ENCODE data around the gene PRKG1. TPM values are rescaled to one million over a fixed set of nuclear protein-coding genes. Genes with fewer than 3 reads are reported as not detected.

Gene PRKG1
- total and polyA plus RNA-seq, 2 of the 8 experiments (the other 6 are each of a cell fraction or from before 2014, with no cell fraction given): 4.2 to 15.2 TPM

DNA sequence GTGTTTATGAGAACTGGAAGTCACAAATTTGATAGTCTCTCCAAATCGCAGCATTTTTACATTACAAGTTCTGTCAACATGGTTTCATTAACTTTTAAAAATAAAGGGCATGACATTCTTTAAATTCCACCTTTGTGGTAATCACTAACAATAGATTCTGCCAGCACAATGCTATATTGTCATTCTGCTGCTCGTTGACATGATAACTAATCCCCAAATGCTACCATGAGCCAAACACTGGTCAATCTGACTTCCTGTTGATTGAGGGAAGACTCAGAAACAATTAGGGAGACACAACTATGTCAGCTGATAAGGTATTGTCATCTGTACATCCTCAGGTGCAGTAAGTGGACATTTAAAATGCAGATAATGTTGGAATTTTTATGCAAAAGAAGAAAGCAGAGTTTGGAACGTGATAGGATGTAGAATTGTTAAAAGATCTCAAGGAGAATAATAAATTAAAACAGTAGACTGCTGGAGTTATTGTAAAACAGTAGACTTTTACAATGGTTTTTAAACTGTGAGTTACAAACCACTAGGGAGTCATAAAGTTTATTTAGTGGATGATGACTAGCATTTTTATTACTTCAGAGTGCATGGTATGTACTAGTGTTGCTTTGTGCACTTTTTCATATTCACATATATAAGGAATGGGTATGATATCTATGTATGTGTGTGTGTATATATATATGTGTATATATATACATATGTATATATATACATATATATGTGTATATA is 1113.4 kb downstream of the PRKG1 start (continued):
- peak; percentile 54 for TF ChIP-seq CHD7 (IDR thresholded peaks at IDR 0.05; ENCODE audit: insufficient replicate concordance, low read length)
- TF ChIP-seq TAF7 (optimal IDR thresholded peaks at IDR 0.05; ENCODE audit: borderline replicate concordance, low read depth, low read length): no peak

Measured in H1 (cell line).